ENCODE results near the gene SUSD4.

DNA sequence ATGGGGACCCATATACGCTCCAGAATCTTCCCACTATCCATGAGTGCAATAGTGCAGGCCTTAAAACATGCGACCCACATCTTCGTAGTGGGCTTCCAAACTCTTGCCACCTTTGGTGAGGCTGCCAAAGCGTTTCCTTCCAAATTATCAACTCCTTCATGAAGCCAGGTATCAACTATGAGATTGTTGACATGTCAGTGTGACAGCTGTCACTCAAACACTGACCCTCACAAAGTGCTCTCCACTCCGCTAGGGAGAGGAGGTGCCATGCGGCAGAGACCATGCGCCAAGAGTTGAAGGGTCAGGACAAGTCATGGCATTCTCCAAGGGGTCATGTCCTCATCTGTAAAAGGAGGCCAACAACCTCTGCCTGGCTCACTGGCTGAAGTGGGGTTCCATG, 103.3 kb downstream of the SUSD4 start:
- TF ChIP-seq, protein P1, sequence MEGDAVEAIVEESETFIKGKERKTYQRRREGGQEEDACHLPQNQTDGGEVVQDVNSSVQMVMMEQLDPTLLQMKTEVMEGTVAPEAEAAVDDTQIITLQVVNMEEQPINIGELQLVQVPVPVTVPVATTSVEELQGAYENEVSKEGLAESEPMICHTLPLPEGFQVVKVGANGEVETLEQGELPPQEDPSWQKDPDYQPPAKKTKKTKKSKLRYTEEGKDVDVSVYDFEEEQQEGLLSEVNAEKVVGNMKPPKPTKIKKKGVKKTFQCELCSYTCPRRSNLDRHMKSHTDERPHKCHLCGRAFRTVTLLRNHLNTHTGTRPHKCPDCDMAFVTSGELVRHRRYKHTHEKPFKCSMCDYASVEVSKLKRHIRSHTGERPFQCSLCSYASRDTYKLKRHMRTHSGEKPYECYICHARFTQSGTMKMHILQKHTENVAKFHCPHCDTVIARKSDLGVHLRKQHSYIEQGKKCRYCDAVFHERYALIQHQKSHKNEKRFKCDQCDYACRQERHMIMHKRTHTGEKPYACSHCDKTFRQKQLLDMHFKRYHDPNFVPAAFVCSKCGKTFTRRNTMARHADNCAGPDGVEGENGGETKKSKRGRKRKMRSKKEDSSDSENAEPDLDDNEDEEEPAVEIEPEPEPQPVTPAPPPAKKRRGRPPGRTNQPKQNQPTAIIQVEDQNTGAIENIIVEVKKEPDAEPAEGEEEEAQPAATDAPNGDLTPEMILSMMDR (IDR thresholded peaks at IDR 0.05; ENCODE audit: low read length) = no peak
- TF ChIP-seq EZH2 (IDR thresholded peaks at IDR 0.05; ENCODE audit: borderline replicate concordance, low read length) = no peak

Measured in OCI-LY1 (cell line).